ENCODE data around the gene HOATZ.

DNA sequence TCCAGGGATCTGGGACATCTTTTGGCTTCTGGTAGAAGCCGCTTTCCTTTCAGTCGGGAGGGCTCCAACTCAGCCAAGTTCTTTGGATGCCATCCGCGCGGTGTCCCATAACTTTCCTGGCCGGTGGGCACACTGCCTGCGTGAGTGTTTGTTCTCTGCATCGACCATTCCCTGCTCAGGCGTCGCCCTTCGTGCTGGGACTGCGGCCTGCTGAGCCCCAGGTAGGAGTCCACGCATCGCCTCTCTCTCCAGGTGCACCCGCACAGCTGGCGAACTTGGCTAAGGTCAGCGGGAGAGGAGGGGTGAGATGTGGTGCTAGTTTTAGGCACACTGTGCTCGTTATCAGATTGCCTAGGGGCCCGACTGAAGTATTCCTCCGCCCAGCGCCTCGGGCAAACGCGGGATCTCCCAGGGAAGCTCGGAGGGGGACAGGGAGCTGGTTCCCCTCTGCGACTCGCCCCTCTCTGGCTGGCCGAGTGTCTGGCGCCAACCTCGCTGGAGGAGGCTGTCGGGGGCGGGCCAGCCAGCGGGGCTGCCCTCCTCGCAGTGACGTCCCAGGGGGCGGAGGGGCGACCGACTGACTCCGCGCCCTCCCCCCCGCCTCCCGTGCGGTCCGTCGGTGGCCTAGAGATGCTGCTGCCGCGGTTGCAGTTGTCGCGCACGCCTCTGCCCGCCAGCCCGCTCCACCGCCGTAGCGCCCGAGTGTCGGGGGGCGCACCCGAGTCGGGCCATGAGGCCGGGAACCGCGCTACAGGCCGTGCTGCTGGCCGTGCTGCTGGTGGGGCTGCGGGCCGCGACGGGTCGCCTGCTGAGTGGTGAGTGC lies 25.7 kb downstream of the HOATZ start, which contains the start of gene LAYN:
- TF ChIP-seq CTCF (IDR thresholded peaks at IDR 0.05; ENCODE audit: low read length) (no peak), EZH2 (IDR thresholded peaks at IDR 0.05; ENCODE audit: borderline replicate concordance, low read length) (no peak)
